Calu3 (cell line): Measurements from ENCODE around the gene IDI1. TPM values are rescaled to one million over a fixed set of nuclear protein-coding genes. Genes with fewer than 3 reads are reported as not detected.
A peak's percentile ranks its signal among the peaks of the same experiment; 100 is the strongest.

ENCODE experiments used
- BruUV-seq: library from RNA; stranded (reverse); fragments of 400-500 nt; replicated peaks from 2 replicates; lab custom pipeline; 2021; lab: Mats Ljungman, UMichigan
- CTCF ChIA-PET: fragments of 300-600 bp; sonication (Branson Sonifier 250); formaldehyde crosslinking; loops from one replicate; lab custom pipeline; 2022; ENCODE audit warnings: antibody characterized with exemption; lab: Charles Lee
- DNase-seq: peaks from one replicate; pipeline ENCODE4 v3.0.0; 2022
- H3K27ac Mint-ChIP-seq: one replicate; pipeline ENCODE4 v1.8.0; 2022; ENCODE audit warnings: mixed read lengths; ENCODE audit not compliant: unreplicated experiment
- H3K27me3 Mint-ChIP-seq: one replicate; pipeline ENCODE4 v1.8.0; 2022; ENCODE audit warnings: mixed read lengths; ENCODE audit not compliant: unreplicated experiment
- H3K36me3 Mint-ChIP-seq: one replicate; pipeline ENCODE4 v1.8.0; 2022; ENCODE audit warnings: mild to moderate bottlenecking, moderate library complexity, mixed read lengths; ENCODE audit not compliant: insufficient read depth, unreplicated experiment
- H3K4me1 Mint-ChIP-seq: one replicate; pipeline ENCODE4 v1.8.0; 2022; ENCODE audit warnings: mild to moderate bottlenecking, low read depth, mixed read lengths; ENCODE audit not compliant: unreplicated experiment
- H3K4me3 Mint-ChIP-seq: one replicate; pipeline ENCODE4 v1.8.0; 2022; ENCODE audit warnings: mild to moderate bottlenecking, low read depth, moderate library complexity, mixed read lengths; ENCODE audit not compliant: unreplicated experiment
- H3K9me3 Mint-ChIP-seq: one replicate; pipeline ENCODE4 v1.8.0; 2022; ENCODE audit warnings: low read depth, mixed read lengths; ENCODE audit not compliant: unreplicated experiment
- intact Hi-C: fragments of 100-400 bp; cut with micrococcal nuclease; formaldehyde crosslinking; loops from one replicate; pipeline ENCODE4 v1.10.0; 2022; ENCODE audit not compliant: unreplicated experiment
- total RNA-seq: library from RNA; stranded (reverse); gene quantifications from 2 replicates; pipeline ENCODE4 v1.2.3, GENCODE V29; 2022
- TF ChIP-seq, protein P1 (sequence below): fragments of 200-600 bp; IDR thresholded peaks from one replicate; pipeline ENCODE4 v1.8.0; 2022; ENCODE audit warnings: antibody characterized with exemption; ENCODE audit not compliant: unreplicated experiment

The IDI1 gene
- total RNA-seq, 1 experiment from 2014 or later = 108 TPM

DNA sequence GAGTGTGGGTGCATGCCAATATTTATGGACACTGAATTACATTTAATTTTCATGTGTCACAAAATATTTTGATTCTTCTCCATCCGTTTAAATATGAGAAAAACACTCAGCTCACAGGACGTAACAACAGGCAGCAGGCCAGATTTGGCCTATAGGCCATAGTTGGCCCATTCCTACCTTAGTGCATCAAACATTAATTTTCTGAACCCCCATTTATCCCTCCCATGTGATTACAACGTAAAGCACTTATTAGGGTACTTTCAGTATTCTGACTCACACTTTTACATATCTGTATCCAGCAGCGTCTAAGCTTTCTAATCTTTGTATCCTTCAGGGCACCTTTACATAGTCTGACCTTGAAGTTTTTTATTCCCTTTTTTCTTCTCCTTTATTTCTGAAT is 4.0 kb downstream of the IDI1 start:
- no peak for DNase-seq
- peaks cover 88% of the 10 kb centered on the region for H3K36me3 Mint-ChIP-seq
- intact Hi-C loops = no loop called here
- H3K9me3 Mint-ChIP-seq = no peaks in the 10 kb centered on the region
- CTCF ChIA-PET = interaction anchor here (0.5 kb wide), 1 partner anchor 143 kb away, joined by 4 read pairs; no protein-coding TSS in a partner anchor
- TSS peak; percentile 14 for BruUV-seq
- H3K4me3 Mint-ChIP-seq = peak overlapping the region; percentile 57
- H3K27ac Mint-ChIP-seq = peak overlapping the region; percentile 74
- no peaks in the 10 kb centered on the region for H3K27me3 Mint-ChIP-seq
- TF ChIP-seq, protein P1, sequence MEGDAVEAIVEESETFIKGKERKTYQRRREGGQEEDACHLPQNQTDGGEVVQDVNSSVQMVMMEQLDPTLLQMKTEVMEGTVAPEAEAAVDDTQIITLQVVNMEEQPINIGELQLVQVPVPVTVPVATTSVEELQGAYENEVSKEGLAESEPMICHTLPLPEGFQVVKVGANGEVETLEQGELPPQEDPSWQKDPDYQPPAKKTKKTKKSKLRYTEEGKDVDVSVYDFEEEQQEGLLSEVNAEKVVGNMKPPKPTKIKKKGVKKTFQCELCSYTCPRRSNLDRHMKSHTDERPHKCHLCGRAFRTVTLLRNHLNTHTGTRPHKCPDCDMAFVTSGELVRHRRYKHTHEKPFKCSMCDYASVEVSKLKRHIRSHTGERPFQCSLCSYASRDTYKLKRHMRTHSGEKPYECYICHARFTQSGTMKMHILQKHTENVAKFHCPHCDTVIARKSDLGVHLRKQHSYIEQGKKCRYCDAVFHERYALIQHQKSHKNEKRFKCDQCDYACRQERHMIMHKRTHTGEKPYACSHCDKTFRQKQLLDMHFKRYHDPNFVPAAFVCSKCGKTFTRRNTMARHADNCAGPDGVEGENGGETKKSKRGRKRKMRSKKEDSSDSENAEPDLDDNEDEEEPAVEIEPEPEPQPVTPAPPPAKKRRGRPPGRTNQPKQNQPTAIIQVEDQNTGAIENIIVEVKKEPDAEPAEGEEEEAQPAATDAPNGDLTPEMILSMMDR = no peak
- H3K4me1 Mint-ChIP-seq = peaks cover 34% of the 10 kb centered on the region

DNA sequence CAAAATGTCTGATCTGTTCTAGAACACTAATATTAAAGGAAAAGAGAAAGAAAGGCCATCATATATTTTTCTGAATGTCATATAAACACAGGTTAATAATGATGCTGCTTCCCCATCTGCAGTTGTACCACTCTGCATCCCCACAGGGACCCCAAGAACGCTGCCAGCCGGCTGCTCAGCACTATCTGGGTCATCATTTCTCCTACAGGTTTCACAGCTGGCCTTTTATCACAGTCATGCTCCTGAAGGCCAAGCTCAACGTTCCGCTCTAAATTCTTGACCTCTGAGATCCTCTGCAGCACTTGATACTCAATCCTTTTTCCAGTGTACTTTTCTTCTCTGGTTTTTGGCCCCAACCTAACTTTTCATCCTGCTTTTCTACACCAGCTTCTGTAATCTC is 4.8 kb downstream of the IDI1 start:
- CTCF ChIA-PET = no interaction called here
- peak overlapping the region; percentile 74 for H3K27ac Mint-ChIP-seq
- H3K9me3 Mint-ChIP-seq = no peaks in the 10 kb centered on the region
- peaks cover 34% of the 10 kb centered on the region for H3K4me1 Mint-ChIP-seq
- H3K36me3 Mint-ChIP-seq = peaks cover 80% of the 10 kb centered on the region
- H3K4me3 Mint-ChIP-seq = peak overlapping the region; percentile 57
- BruUV-seq = no TSS peak
- TF ChIP-seq, protein P1 = no peak
- intact Hi-C loops = no loop called here
- DNase-seq = no peak
- H3K27me3 Mint-ChIP-seq = no peaks in the 10 kb centered on the region

DNA sequence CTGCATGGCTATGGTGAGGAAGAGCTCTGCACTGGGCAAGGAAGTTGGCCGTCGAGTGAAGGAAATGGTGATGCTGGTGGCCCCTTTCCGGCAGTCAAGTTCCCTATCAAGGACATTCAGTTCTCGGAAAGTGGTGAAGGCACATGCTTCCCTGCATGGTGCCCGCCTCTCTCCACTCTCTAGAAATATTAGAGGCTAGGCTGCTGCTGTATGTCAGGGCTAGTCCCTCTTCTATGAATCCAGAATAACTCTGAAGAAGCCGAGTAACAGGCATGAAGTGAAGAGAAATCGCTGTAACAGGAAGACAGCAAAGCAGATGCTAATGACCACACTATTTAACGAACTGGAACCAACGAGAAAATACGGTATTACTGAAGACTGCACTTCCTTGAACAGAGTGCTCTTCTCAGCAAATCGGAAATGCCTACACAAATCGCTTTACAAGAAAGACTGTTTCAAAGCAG is 5.4 kb downstream of the IDI1 start:
- TF ChIP-seq, protein P1 = no peak
- Mint-ChIP-seq H3K36me3 (peaks cover 76% of the 10 kb centered on the region), H3K27ac (peak overlapping the region; percentile 74), H3K9me3 (no peaks in the 10 kb centered on the region), H3K4me1 (peaks cover 34% of the 10 kb centered on the region), H3K27me3 (no peaks in the 10 kb centered on the region), H3K4me3 (no peak overlapping the region)
- CTCF ChIA-PET = no interaction called here
- intact Hi-C loops = no loop called here
- no peak for DNase-seq
- BruUV-seq = no TSS peak

DNA sequence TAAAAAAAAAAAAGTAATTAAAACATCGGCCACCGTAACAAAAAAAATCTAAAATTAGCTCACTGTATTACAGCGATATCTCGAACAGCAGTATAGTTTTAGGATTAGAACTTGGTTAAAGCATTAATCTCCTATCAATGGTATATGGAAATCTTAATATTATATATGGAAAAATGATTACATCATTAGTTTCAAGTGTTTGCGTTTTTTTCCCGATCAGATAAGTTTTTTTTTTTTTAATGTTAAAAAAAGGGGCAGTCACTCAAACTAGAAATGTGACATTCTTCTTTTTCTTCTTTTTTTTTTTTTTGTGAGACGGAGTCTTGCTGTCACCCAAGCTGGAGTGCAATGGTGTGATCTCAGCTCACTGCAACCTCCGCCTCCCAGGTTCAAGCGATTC is 7.4 kb downstream of the IDI1 start:
- Mint-ChIP-seq H3K27ac (no peak overlapping the region), H3K27me3 (no peaks in the 10 kb centered on the region), H3K9me3 (no peaks in the 10 kb centered on the region), H3K4me1 (peaks cover 29% of the 10 kb centered on the region), H3K4me3 (no peak overlapping the region), H3K36me3 (peaks cover 82% of the 10 kb centered on the region)
- no TSS peak for BruUV-seq
- TF ChIP-seq, protein P1 = no peak
- intact Hi-C loops = no loop called here
- CTCF ChIA-PET = interaction anchor here (0.7 kb wide), 1 partner anchor 18 kb away, joined by 4 read pairs; no protein-coding TSS in a partner anchor
- no peak for DNase-seq
